GM23338 (cell line): Measurements from ENCODE around the gene CDK5RAP1. TPM values are rescaled to one million over a fixed set of nuclear protein-coding genes. Genes with fewer than 3 reads are reported as not detected.
A peak's percentile ranks its signal among the peaks of the same experiment; 100 is the strongest.

Experiments
- ATAC-seq: fragments of 200-7000 bp; cut with Tn5 transposase; 3 replicates; pipeline ENCODE4 v1.9.1; 2020
- DNase-seq: peaks from one replicate; pipeline ENCODE4 v3.0.0-alpha.2; 2015; ENCODE audit warnings: low spot score
- H2AFZ ChIP-seq: fragments of 200-600 bp; sonication (generic); 2 replicates; pipeline ENCODE4 v1.8.0; 2016; ENCODE audit warnings: antibody characterized with exemption, mild to moderate bottlenecking, moderate library complexity
- H3F3A ChIP-seq: fragments of 200-600 bp; sonication (generic); replicated peaks from 2 replicates; pipeline ENCODE4 v1.8.0; 2017; ENCODE audit warnings: antibody characterized with exemption, mixed run types, low read depth
- H3K27ac ChIP-seq: fragments of 200-600 bp; sonication (generic); 2 replicates; pipeline ENCODE4 v1.6.1; 2016; ENCODE audit warnings: low read depth
- H3K27me3 ChIP-seq: fragments of 200-600 bp; sonication (generic); 2 replicates; pipeline ENCODE4 v1.8.0; 2016; ENCODE audit warnings: mild to moderate bottlenecking, mixed run types, moderate library complexity; ENCODE audit not compliant: insufficient read depth
- H3K36me3 ChIP-seq: fragments of 200-600 bp; sonication (generic); 2 replicates; pipeline ENCODE4 v1.8.0; 2016; ENCODE audit warnings: mild to moderate bottlenecking; ENCODE audit not compliant: insufficient read depth
- H3K4me1 ChIP-seq: fragments of 200-600 bp; sonication (generic); 2 replicates; pipeline ENCODE4 v1.8.0; 2016; ENCODE audit warnings: mild to moderate bottlenecking, moderate library complexity; ENCODE audit not compliant: insufficient read depth
- H3K4me2 ChIP-seq: fragments of 200-600 bp; sonication (generic); 2 replicates; pipeline ENCODE4 v1.7.1; 2017; ENCODE audit warnings: mixed run types
- H3K4me3 ChIP-seq: fragments of 200-600 bp; sonication (generic); 2 replicates; pipeline ENCODE4 v1.6.1; 2016; ENCODE audit warnings: mixed run types
- H3K79me2 ChIP-seq: fragments of 200-600 bp; sonication (generic); replicated peaks from 2 replicates; pipeline ENCODE4 v1.8.0; 2017; ENCODE audit warnings: mild to moderate bottlenecking; ENCODE audit not compliant: insufficient read depth
- H3K9me2 ChIP-seq: fragments of 200-600 bp; sonication (generic); 2 replicates; pipeline ENCODE4 v1.8.0; 2017; ENCODE audit not compliant: insufficient read depth
- H4K20me1 ChIP-seq: fragments of 200-600 bp; sonication (generic); replicated peaks from 2 replicates; pipeline ENCODE4 v1.8.0; 2017; ENCODE audit warnings: mild to moderate bottlenecking; ENCODE audit not compliant: insufficient read depth
- H3K27ac Mint-ChIP-seq: 2 replicates; pipeline ENCODE4 v1.8.0; 2020; ENCODE audit warnings: inconsistent platforms, mild to moderate bottlenecking, moderate library complexity, mixed read lengths
- H3K27me3 Mint-ChIP-seq: 3 replicates; pipeline ENCODE4 v1.8.0; 2022; ENCODE audit warnings: low read depth, mild to moderate bottlenecking, moderate library complexity, mixed read lengths, inconsistent platforms; ENCODE audit not compliant: insufficient read depth, poor library complexity
- H3K36me3 Mint-ChIP-seq: 3 replicates; pipeline ENCODE4 v1.8.0; 2021; ENCODE audit warnings: low read depth, mild to moderate bottlenecking, inconsistent platforms, moderate library complexity, mixed read lengths
- H3K4me1 Mint-ChIP-seq: 3 replicates; pipeline ENCODE4 v1.8.0; 2020; ENCODE audit warnings: mild to moderate bottlenecking, inconsistent platforms, mixed read lengths
- H3K4me3 Mint-ChIP-seq: 3 replicates; pipeline ENCODE4 v1.8.0; 2021; ENCODE audit warnings: moderate library complexity, mild to moderate bottlenecking, inconsistent platforms, mixed read lengths
- H3K9me3 Mint-ChIP-seq: 3 replicates; pipeline ENCODE4 v1.8.0; 2020; ENCODE audit warnings: moderate library complexity, mild to moderate bottlenecking, inconsistent platforms, mixed read lengths
- CTCF ChIP-seq, 2 experiments: fragments of 200-600 bp in 1 of 2; sonication (generic) in 1 of 2; conservative IDR thresholded peaks; 2 replicates each; pipeline versions ENCODE4 v1.5.1 to v1.6.1; 2016 to 2017; ENCODE audit warnings: antibody characterized with exemption in 2 of 2, low read depth in 2 of 2, mild to moderate bottlenecking in 2 of 2, moderate library complexity in 1 of 2
- EZH2phosphoT487 ChIP-seq: fragments of 200-600 bp; sonication (generic); IDR thresholded peaks from one replicate; pipeline ENCODE4 v1.8.1; 2018; ENCODE audit warnings: antibody characterized with exemption; ENCODE audit not compliant: unreplicated experiment
- JUNB ChIP-seq: IDR thresholded peaks from one replicate; pipeline ENCODE4 v1.6.1; 2016; ENCODE audit warnings: antibody characterized with exemption; ENCODE audit not compliant: unreplicated experiment
- POLR2AphosphoS5 ChIP-seq: IDR thresholded peaks from 2 replicates; pipeline ENCODE4 v1.6.1; 2016; ENCODE audit warnings: antibody characterized with exemption, low read depth
- REST ChIP-seq: IDR thresholded peaks from one replicate; pipeline ENCODE4 v1.6.1; 2018; ENCODE audit warnings: antibody characterized with exemption; ENCODE audit not compliant: unreplicated experiment
- STAT1 ChIP-seq: IDR thresholded peaks from one replicate; pipeline ENCODE4 v1.6.1; 2016; ENCODE audit warnings: antibody characterized with exemption; ENCODE audit not compliant: unreplicated experiment
- ZNF331 ChIP-seq: fragments of 250-450 bp; sonication (Bioruptor Pico); IDR thresholded peaks from 2 replicates; pipeline ENCODE4 v1.5.0; 2020; ENCODE audit warnings: low read depth, mild to moderate bottlenecking, moderate library complexity
- polyA plus RNA-seq: library from polyadenylated mRNA; unstranded; fragments of >200 nt; fragmentation: Nextera tagmentation; extraction: Ambion mirVana; gene quantifications from 2 replicates; pipeline ENCODE4 v1.2.1, GENCODE V29; 2016
- total RNA-seq: library from RNA; depleted of rRNA; stranded (reverse); fragments of >200 nt; shearing (Covaris generic); gene quantifications from 2 replicates; pipeline ENCODE4 v1.2.3, GENCODE V29; 2014

Gene CDK5RAP1
- total and polyA plus RNA-seq, 2 experiments from 2014 or later = 33.8 to 38.1 TPM

GRCh38 chr20:33332905-33333456 is 68.3 kb downstream of the CDK5RAP1 start:
- no peak overlapping the region for H3K4me2 ChIP-seq
- Mint-ChIP-seq H3K4me3 (no peak overlapping the region), H3K27ac (no peak overlapping the region), H3K27me3 (peaks cover 19% of the 10 kb centered on the region), H3K9me3 (no peaks in the 10 kb centered on the region; the same call in 1 of the 3 replicates), H3K36me3 (no peaks in the 10 kb centered on the region), H3K4me1 (peaks cover 2% of the 10 kb centered on the region; the same call in 1 of the 3 replicates)
- TF ChIP-seq ZNF331 (CRISPR knock-in tag) (no peak), REST (no peak), EZH2phosphoT487 (no peak)
- H3K79me2 ChIP-seq = no peaks in the 10 kb centered on the region
- H3K27ac ChIP-seq = no peak overlapping the region
- H3K9me2 ChIP-seq = peaks cover 7% of the 10 kb centered on the region
- H3K4me3 ChIP-seq = no peak overlapping the region
- DNase-seq (no peak), ATAC-seq (no peak)
- no peaks in the 10 kb centered on the region for H4K20me1 ChIP-seq
- no peaks in the 10 kb centered on the region for H3K36me3 ChIP-seq
- no peaks in the 10 kb centered on the region for H3K27me3 ChIP-seq
- H3F3A ChIP-seq = no peaks in the 10 kb centered on the region
- no peaks in the 10 kb centered on the region for H3K4me1 ChIP-seq
- H2AFZ ChIP-seq = no peak overlapping the region

GRCh38 chr20:33328157-33329137 is 72.9 kb downstream of the CDK5RAP1 start:
- no peaks in the 10 kb centered on the region for H3K36me3 ChIP-seq
- H3K9me2 ChIP-seq = no peaks in the 10 kb centered on the region
- no peak for ATAC-seq
- no peaks in the 10 kb centered on the region for H4K20me1 ChIP-seq
- H3K4me2 ChIP-seq = no peak overlapping the region
- no peak for DNase-seq
- Mint-ChIP-seq H3K27me3 (peaks cover 16% of the 10 kb centered on the region), H3K4me3 (no peak overlapping the region), H3K9me3 (no peaks in the 10 kb centered on the region; the same call in 2 of the 3 replicates), H3K36me3 (no peaks in the 10 kb centered on the region), H3K4me1 (peaks cover 2% of the 10 kb centered on the region; the same call in 1 of the 3 replicates), H3K27ac (no peak overlapping the region)
- no peak for TF ChIP-seq STAT1
- TF ChIP-seq POLR2AphosphoS5 = no peak
- TF ChIP-seq CTCF (conservative IDR thresholded peaks at IDR 0.05; ENCODE audit: low read depth in 2 of 2) = no peak
- no peak for TF ChIP-seq JUNB
- no peak for TF ChIP-seq REST
- H2AFZ ChIP-seq = 0 out of 2 replicates have a peak overlapping the region, but pooled peaks have one; percentile 38
- H3K27ac ChIP-seq = no peak overlapping the region
- H3K79me2 ChIP-seq = no peaks in the 10 kb centered on the region
- H3K4me3 ChIP-seq = no peak overlapping the region
- H3K27me3 ChIP-seq = no peaks in the 10 kb centered on the region
- no peaks in the 10 kb centered on the region for H3K4me1 ChIP-seq
- H3F3A ChIP-seq = no peaks in the 10 kb centered on the region
